GM18511 (cell line): ENCODE measurements around the gene AQP6.
A peak's percentile ranks its signal among the peaks of the same experiment; 100 is the strongest.

Experiments used
- ATAC-seq: cut with Tn5 transposase; IDR thresholded peaks from one replicate; pipeline ENCODE4 v1.9.1; 2021; ENCODE audit warnings: mild to moderate bottlenecking, moderate library complexity; ENCODE audit not compliant: unreplicated experiment

The AQP6 gene

DNA sequence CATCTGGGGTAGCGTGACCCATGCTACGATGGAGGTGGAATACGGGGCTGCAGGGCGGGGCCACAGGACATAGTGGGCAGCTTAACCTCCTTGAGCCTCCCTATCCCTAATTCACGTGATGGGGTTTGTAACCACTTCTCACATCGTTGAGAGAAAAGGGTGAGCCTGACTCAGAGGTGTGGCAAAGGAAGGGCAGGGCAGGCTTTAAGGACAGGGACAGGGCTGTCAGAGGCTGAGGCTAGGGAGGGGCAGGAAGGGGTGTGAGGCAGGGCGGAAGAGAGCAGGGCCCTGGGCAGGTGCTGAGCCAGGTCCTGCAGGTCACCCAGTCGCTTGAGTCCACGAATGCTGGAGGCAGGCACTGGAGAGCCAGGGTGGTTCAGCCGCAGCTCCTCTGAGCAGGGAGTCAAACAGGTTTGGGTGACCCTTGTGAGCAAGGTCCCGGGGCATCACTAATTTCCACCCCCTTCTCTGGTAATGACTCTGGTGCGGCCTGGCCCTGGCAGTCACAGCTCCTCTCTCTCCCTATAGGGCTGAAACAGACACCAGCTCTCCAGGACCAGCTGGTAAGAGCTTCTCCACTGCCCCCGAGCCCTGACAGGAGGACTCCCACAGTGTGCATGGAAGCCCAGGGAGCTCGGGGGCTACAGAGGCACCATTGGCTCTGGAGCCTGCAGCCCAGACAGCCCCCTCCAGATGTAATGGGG, 29.7 kb upstream of the AQP6 start:
- no peak for ATAC-seq

DNA sequence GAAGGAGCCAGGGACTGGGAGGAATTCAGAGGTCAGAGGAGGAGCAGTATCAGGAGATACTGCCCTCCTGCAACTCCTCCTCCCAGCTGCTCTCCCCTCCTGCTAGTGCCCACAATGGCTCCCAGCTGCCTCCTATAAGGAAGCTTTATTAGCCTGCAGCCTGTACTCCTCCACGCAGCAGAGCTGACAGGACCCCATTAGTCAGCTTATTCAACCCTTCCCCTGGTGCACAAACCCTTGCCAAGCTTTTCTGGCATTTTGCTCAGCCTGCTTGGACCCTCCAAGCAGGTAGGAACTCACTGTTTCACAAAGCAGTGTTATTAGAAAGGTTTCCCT, 29.2 kb upstream of the AQP6 start:
- no peak for ATAC-seq

DNA sequence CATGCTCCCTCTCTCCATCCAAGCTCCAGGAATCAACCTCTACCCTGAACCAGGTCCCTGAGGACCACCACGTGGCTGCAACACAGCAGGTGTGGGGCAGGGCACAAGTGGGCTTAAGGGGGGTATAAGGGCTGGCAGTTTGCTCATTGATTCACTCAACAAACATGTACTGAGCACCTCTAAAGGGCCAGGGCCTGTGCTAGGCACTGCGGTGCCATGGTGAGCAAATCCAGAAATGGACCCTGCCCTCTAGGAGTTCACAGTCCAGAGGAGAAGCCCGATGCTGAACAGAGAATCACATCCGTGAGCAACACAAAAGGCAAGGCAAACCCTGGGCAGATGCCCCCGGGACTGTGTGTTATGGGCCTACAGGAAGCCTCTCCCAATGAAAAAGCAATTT, 28.7 kb upstream of the AQP6 start:
- ATAC-seq, result no peak

DNA sequence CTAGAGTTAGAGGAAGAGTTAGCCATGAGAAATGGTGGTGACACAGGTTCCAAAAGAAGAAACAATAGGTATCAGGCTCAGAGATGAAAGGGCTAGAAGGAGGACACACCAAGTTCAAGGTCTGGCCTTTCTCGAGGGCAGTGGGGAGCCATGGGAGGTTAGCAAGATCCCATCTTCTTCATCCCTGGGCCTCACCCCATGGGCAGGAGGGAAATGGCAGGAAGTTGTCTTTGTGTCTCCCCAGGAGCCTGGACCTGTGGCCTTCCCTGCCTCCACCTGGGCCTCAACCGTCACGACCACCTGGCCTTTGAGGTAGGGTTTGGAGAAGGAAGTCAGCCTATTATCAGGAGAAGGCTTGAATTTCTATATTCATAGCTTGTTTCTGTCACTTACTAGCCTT, 28.0 kb upstream of the AQP6 start:
- ATAC-seq, result no peak

DNA sequence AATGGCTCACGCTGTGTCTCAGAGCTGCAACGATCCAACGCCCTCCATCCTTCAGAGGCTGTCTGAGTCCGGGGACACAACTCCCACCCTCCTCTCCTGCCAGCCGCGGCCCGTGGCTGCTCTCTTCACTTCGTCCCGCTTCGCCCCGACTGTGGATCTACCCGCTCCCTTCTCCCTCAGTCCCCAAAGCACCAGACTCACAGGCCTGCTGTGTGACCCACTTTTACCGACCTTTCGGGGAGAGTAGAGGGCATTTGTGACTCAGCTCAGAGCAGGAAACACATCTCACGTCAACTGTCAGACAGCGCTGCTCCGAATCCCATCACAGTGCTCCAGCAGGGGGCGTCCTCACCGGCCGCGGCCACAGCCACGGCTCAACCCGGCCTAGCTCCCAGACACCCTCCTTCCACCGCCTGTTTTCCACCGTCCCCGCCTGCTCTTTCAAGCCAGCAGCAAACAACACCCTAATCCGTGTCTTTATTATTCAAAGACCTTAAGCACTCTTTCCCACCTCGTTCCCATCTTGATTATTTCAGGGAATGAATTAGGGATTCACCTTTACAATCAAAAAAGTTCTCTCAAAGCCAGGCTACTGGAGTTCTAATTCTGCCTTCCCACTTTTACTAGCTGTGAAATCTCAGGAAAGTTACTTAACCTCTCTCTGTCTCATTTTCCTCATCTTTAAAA, 27.2 kb upstream of the AQP6 start:
- ATAC-seq, result peak; percentile 82

DNA sequence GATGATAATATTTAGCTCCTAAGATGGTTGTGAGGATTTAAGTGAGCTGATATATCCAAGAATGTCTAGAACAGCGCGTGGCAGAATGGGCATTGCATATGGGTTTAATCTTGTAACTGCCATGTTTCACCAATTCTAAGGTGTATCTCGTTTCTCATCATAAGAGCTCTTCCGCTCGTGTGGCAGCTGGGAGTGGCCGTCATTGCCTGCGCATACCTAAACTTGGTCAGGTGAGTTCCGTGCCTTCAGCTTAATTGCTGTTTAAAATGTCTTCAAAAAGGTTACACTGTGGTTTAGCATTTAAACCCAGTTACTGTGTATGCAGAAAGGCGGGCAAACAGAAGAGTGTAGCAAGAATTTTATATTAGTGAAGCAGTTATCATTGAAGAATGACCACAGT, 26.7 kb upstream of the AQP6 start:
- ATAC-seq, result no peak

DNA sequence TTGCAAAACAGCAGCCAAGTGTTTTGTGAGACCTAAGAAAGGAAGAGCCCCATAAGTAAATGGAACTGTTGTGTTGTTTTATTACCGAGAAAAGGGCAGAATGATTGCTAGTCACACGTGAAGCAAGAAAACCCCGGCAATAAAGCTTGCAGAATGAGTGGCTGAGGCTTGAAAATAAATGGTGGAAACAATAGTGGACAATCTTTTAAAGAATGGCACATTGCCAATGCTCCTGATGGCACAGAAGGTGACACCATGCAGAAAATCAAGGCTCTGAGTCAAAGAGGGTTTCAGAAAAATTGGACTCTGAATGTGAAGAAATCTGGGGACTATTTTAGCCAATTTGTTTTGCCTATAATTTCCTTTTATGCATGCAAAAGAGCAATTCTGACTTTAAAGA, 26.2 kb upstream of the AQP6 start:
- ATAC-seq, result no peak

DNA sequence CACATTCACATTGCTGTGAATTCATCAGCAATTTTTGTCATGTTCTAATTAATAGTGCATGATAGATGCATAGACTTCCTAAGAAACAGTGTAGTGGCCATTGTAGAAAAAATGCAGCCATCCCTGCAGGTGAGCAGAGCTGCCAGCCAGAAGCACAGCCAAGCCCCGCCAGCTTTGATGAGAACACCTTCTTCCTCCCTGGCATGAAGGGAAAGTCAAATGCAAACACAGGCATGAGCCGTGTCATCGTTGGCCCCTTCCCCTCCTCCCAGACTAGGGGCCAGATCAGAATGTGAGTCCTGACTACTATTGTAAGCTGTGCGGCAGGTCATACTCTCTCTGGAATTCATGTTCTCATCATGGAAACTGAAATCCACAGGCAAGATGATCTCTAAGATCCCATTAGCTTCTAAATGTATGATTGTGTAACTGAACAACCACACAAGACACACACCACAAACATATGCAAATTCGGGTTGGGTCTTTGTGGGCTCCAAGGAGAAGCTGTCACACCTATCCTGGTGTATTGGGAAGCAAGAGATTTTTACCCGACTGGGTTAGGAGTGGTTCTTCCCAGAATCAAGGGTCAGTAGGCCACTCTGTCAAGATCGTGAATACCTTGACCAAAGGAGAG, 25.0 kb upstream of the AQP6 start:
- ATAC-seq, result no peak

DNA sequence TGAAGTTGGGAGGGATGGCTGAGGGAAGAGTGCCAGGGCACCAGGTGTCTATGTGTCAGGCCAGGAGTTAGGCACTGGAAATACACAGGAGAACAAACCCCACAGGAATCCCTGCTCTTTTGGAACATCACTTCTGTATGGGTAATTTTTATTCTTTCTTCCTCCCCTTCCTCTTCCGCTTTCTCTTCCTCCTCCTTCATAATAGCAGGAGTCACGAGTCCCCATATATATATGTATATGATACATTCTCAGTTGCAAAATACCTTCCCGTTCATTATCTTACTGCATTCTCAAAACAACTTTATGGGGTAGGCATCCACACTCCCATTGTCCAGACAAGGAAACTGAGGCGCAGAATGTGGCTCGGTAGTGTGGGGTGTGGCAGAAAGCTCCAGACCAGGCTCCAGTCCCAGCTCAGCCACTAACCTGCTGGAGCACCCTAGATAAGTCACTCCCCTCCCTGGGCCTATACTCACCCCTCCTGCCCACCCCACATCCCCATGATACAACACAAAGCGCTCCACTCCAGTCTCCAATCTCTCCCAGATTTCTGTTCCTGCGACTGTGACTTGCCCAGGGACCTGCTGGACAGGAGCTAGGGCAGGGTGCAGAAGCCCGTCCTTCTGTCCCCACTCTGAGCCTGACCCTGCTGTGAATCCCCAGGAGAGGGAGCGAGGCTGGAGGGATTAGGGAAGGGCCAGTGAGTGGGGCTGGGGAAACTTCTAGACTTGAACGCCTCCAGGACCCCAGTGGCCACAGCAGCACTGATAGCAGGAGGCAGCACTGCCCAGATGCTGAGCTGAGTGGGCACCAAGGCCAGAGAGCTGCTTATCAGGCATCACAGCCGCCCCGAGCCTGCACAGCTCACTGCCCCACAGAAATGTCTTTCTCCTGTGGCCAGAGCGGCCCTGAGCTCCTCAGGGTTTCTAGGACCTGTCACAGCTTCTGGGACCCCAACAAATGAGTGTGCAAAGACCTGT, 23.6 kb upstream of the AQP6 start:
- ATAC-seq, result no peak

DNA sequence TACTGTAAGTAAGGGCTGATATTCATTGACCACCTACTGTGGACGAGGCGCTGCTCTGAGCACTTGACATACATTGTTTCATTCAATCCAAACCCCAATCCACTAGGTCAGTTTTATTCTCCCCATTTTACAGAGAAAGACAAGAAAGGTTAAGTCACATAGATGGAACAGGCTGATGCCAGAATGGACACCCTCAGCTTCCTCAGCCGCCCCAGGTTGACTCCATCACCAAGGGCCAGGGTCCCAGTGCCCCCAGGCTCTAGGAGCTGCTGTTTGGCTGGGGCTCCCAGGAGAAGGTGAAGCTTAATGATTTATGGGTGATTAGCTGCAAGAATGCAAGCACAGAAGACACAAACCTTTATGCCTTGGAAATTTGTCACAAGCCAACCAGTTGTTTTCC, 22.9 kb upstream of the AQP6 start:
- ATAC-seq, result no peak

DNA sequence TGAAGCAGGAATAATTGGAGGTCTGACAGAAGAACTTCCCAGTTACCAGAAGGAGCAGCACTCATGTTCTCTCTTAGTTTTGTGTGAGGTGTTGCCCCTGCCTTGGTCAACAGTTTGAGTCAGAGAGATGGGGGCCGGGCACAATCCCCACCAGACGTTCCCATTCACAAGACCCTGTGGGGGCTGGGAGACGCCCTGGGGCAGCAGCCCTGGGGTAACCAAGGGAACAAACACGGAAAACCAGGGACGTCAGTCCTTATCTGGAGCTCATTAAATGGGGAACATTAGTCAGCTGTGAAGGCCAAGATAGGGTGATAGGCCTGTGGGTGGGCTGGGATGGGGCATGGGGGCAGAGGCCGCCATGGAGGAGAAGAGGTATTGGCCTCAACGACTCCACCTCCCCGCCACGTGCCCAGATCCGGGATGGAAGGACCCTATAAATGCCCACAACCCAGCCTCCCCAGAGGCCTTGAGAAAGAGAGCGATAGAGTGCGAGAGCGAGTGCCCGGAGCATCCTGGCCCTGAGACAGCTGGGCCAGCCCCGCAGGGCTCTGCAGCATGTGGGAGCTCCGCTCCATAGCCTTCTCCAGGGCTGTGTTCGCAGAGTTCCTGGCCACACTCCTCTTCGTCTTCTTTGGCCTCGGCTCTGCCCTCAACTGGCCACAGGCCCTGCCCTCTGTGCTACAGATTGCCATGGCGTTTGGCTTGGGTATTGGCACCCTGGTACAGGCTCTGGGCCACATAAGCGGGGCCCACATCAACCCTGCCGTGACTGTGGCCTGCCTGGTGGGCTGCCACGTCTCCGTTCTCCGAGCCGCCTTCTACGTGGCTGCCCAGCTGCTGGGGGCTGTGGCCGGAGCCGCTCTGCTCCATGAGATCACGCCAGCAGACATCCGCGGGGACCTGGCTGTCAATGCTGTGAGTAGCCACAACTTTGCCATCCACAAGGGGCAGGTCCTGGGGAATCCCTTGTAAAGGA, 22.2 kb upstream of the AQP6 start, which contains the start of gene AQP2:
Gene AQP2, plus strand, starts transcription at position 465 of the 979 bp plus-strand sequence. Its CDS starts 94 bp downstream, at position 559.
- no peak for ATAC-seq

DNA sequence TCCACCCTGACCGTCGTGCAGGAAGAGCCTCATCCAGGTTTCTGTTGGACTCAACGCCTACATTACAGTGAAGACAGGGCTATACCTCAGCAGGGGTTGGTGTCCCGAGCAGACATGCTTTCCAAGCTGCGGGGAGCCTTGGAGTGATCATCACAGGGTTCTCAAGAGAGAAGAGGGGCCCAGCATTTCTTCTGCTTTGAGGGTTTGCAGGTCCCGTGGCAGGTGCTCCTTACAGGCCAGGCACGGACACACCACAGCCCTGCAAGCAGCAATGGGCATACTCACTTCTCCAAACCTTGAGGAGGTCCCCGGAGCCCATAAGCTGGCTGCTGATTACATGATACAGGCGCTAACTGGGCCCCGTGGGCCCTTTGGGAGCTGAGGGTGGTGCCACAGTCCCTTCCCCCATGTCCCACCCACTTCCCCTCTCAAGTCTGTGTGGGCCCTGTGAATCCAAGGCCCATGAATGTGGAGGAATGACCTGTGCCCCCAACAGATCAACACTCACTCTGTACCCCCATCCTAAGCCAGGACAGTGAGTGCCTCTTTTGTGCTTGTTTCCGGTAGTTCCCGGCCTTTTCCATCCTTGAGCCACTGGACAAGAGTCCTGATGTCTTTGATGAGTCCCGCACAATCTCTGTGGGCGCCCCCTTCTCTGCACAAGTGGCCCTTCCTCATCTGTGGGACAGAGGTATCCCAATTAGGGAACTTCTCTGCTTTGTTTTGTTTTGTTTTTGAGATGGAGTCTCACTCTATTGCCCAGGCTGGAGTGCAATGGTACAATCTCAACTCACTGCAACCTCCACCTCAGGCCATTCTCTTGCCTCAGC, 21.1 kb upstream of the AQP6 start:
- no peak for ATAC-seq

DNA sequence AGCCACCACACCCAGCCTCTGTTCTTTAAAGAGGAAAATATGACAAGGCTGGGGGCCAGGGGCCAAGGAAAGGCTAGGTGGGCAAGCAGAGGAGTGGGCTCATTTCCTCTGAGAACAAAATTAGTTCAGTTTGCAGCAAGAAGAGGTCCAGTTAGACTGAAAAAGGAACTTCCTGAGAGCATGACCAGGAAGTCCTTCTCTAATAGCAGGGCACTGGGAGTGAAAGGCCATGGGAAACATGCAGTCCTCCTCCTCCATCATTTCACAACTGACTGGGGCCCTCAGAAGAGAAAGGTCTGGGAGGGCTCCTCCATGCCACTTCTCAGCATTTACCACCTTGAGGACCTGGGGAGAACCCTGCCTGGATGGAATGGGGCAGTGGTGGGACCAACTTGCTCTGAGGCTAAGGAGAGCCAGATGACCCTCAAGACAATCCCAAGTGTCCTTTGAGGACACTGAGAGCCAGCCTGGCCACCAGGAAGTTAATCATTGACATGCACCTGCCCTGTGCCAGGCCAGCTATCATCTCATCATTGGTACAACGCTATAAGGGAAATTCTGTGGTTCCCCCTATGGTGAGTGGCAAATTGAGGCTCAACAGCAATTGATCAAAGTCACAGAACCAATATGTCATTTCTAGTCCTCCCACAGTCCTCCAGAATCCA, 20.2 kb upstream of the AQP6 start:
- no peak for ATAC-seq

DNA sequence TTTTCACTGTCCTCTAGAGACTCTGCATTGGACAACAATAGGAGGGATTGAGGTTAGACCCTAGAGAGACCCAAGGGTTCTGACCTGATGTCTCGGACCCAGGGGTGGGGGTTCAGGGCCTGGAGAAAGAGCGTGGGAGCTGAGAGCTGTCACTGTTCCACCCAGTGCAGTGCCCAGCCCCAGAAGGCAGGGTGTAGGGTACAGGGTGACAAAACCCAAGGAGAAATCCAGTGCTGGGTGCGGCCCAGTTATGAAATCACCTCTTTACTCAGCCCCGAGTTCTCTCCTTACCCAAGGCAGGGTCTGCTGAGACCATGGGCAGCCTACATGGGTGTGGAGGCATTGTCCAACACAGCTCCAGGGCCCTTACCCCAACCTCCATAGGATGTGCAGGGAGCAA, 19.6 kb upstream of the AQP6 start:
- ATAC-seq, result no peak

DNA sequence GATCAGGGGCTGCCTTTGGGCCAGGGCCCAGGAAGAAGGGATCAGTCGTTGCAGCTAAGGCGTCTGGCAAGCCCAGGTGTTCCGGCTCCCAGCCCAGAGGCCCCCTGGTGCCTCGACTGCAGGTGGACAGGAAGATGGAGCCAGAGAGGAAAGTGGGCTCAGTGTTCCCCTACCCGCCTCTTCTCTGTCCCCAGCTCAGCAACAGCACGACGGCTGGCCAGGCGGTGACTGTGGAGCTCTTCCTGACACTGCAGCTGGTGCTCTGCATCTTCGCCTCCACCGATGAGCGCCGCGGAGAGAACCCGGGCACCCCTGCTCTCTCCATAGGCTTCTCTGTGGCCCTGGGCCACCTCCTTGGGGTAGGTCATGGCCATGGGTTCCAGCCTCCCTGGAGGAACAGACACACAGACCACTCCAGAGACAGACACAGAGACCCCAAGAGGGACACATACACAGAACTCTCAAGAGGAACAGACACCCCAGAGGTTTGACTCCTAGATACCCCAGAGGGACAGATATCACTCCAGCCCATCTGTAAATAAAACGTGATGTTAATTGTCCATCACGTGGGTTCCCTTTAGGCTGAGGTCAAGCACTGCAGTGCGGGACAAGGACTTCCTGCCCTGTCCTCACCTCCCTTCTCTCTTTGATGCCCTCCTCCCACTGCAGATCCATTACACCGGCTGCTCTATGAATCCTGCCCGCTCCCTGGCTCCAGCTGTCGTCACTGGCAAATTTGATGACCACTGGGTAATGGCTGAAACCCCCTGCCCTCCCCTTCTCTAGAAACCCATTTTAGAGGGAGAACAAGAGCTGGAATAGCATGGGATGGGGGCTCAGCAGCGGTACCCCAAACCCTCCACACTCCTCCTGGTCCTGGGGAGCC, 18.5 kb upstream of the AQP6 start:
- ATAC-seq, result no peak

DNA sequence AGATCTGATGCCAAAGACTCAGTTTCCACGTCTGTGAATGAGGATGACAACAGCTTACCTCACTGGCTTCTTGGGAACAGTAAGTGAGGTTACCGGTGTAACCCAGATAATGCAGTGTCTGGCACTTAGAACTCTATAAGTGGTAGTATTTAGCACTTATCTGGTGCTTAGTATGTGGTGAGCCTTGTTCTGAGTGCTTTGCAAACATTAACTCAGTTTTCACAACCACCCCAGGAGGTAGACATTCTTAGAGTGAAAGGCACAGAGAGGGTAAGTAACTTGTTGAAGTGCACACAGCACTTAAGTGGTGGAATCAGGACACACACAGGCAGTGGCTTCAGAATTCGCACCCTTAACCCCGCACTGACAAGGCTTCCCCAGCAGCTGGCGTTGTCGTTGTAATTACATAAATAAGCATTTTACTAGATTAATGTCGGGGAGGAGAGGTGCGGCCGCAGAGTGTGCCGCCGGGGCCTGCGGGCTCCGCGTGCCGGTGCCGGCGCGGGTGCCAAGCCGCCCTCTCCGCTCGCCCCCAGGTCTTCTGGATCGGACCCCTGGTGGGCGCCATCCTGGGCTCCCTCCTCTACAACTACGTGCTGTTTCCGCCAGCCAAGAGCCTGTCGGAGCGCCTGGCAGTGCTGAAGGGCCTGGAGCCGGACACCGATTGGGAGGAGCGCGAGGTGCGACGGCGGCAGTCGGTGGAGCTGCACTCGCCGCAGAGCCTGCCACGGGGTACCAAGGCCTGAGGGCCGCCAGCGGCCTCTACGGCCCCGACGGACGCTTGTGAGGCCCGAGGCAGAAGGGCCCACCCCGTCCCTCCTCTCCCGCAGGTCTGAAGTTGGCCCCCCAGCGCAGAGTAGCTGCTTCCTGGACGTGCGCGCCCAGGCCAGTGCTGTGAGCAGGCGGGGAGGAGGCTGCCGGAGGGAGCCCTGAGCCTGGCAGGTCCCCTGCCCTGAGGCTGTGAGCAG, 17.6 kb upstream of the AQP6 start:
- no peak for ATAC-seq
